Measurements from ENCODE around the gene TGFBR3. TPM values are rescaled to one million over a fixed set of nuclear protein-coding genes. Genes with fewer than 3 reads are reported as not detected.

TGFBR3 gene
- total RNA-seq, 1 experiment from 2014 or later: 14.5 TPM

GRCh38 chr1:91863498-91863897 lies 22.5 kb downstream of the TGFBR3 start:
- ChIA-PET POLR2A (no interaction called here), CTCF (no interaction called here)
- H3K4me1 ChIP-seq (ENCODE audit: control insufficient read depth, insufficient read depth, low read length): peaks cover 30% of the 10 kb centered on the region
- in situ Hi-C loops (cut with HindIII; ENCODE audit: low pct_unique_long_range_greater_than_20kb, low sequenced_read_pairs) (no loop called here), intact Hi-C loops (cut with micrococcal nuclease; ENCODE audit: unreplicated experiment) (no loop called here)
- H3K36me3 ChIP-seq (ENCODE audit: control insufficient read depth, insufficient read depth, low read length): no peaks in the 10 kb centered on the region
- no peaks in the 10 kb centered on the region for H3K9me3 ChIP-seq (ENCODE audit: control insufficient read depth, insufficient read depth, low read depth, low read length)
- H3K27ac ChIP-seq (ENCODE audit: low read length): peak overlapping the region; percentile 75; the same call in 1 of the 2 replicates
- no peak for DNase-seq (ENCODE audit: low read depth, low spot score)
- H3K4me3 ChIP-seq (ENCODE audit: low read depth in 2 of 2, low read length in 2 of 2): no peak overlapping the region
- no peaks in the 10 kb centered on the region for H3K27me3 ChIP-seq (ENCODE audit: control insufficient read depth, insufficient read depth, low read length)
- BruUV-seq (replicated peaks): no TSS peak
- TF ChIP-seq TCF7L2 (IDR thresholded peaks at IDR 0.05; ENCODE audit: low read depth, low read length): no peak
- TF ChIP-seq, protein P1, sequence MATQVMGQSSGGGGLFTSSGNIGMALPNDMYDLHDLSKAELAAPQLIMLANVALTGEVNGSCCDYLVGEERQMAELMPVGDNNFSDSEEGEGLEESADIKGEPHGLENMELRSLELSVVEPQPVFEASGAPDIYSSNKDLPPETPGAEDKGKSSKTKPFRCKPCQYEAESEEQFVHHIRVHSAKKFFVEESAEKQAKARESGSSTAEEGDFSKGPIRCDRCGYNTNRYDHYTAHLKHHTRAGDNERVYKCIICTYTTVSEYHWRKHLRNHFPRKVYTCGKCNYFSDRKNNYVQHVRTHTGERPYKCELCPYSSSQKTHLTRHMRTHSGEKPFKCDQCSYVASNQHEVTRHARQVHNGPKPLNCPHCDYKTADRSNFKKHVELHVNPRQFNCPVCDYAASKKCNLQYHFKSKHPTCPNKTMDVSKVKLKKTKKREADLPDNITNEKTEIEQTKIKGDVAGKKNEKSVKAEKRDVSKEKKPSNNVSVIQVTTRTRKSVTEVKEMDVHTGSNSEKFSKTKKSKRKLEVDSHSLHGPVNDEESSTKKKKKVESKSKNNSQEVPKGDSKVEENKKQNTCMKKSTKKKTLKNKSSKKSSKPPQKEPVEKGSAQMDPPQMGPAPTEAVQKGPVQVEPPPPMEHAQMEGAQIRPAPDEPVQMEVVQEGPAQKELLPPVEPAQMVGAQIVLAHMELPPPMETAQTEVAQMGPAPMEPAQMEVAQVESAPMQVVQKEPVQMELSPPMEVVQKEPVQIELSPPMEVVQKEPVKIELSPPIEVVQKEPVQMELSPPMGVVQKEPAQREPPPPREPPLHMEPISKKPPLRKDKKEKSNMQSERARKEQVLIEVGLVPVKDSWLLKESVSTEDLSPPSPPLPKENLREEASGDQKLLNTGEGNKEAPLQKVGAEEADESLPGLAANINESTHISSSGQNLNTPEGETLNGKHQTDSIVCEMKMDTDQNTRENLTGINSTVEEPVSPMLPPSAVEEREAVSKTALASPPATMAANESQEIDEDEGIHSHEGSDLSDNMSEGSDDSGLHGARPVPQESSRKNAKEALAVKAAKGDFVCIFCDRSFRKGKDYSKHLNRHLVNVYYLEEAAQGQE (IDR thresholded peaks at IDR 0.05; ENCODE audit: insufficient read depth in 1 of 2, low read depth in 2 of 2, low read length in 1 of 2): no peak
- no peak for ATAC-seq

GRCh38 chr1:91862120-91862519 lies 23.8 kb downstream of the TGFBR3 start:
- Histone ChIP-seq H3K27ac (ENCODE audit: low read length) (no peak overlapping the region; the same call in 1 of the 2 replicates), H3K27me3 (ENCODE audit: control insufficient read depth, insufficient read depth, low read length) (no peaks in the 10 kb centered on the region), H3K36me3 (ENCODE audit: control insufficient read depth, insufficient read depth, low read length) (no peaks in the 10 kb centered on the region), H3K4me3 (ENCODE audit: low read depth in 2 of 2, low read length in 2 of 2) (no peak overlapping the region), H3K4me1 (ENCODE audit: control insufficient read depth, insufficient read depth, low read length) (peaks cover 29% of the 10 kb centered on the region), H3K9me3 (ENCODE audit: control insufficient read depth, insufficient read depth, low read depth, low read length) (no peaks in the 10 kb centered on the region)
- no peak for DNase-seq (ENCODE audit: low read depth, low spot score)
- TF ChIP-seq POLR2AphosphoS5 (IDR thresholded peaks at IDR 0.05; ENCODE audit: low read depth, low read length) (no peak), TCF7L2 (IDR thresholded peaks at IDR 0.05; ENCODE audit: low read depth, low read length) (no peak), SIN3A (IDR thresholded peaks at IDR 0.05; ENCODE audit: borderline replicate concordance, insufficient read depth, low read depth, low read length) (no peak)
- TF ChIP-seq, protein P1 (IDR thresholded peaks at IDR 0.05; ENCODE audit: insufficient read depth in 1 of 2, low read depth in 2 of 2, low read length in 1 of 2): no peak
- TF ChIP-seq, protein P2, sequence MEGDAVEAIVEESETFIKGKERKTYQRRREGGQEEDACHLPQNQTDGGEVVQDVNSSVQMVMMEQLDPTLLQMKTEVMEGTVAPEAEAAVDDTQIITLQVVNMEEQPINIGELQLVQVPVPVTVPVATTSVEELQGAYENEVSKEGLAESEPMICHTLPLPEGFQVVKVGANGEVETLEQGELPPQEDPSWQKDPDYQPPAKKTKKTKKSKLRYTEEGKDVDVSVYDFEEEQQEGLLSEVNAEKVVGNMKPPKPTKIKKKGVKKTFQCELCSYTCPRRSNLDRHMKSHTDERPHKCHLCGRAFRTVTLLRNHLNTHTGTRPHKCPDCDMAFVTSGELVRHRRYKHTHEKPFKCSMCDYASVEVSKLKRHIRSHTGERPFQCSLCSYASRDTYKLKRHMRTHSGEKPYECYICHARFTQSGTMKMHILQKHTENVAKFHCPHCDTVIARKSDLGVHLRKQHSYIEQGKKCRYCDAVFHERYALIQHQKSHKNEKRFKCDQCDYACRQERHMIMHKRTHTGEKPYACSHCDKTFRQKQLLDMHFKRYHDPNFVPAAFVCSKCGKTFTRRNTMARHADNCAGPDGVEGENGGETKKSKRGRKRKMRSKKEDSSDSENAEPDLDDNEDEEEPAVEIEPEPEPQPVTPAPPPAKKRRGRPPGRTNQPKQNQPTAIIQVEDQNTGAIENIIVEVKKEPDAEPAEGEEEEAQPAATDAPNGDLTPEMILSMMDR (IDR thresholded peaks at IDR 0.05): no peak
- no TSS peak for BruUV-seq (replicated peaks)
- POLR2A ChIA-PET: no interaction called here
- intact Hi-C loops (cut with micrococcal nuclease; ENCODE audit: unreplicated experiment): no loop called here
- ATAC-seq: no peak
- in situ Hi-C loops (cut with HindIII; ENCODE audit: low pct_unique_long_range_greater_than_20kb, low sequenced_read_pairs): no loop called here
- CTCF ChIA-PET: no interaction called here

Measured in Panc1 (cell line).